Glomerular visceral epithelial cell (primary cell): ENCODE results near the gene PRR35.

ENCODE experiments used
- DNase-seq: peaks from one replicate; pipeline ENCODE4 v3.0.0-alpha.2; 2016; ENCODE audit errors: extremely low spot score

PRR35 gene

GRCh38 chr16:528111-529011, 31.8 kb upstream of the PRR35 start:
- peak; percentile 70 for DNase-seq

- DNase-seq = no peak
These were observed 31.1 kb upstream of the PRR35 start for GRCh38 chr16:529012-529575.

- no peak for DNase-seq
These were observed 29.9 kb upstream of the PRR35 start for GRCh38 chr16:530111-530817.

GRCh38 chr16:531494-532125, 28.6 kb upstream of the PRR35 start:
- DNase-seq = no peak

GRCh38 chr16:533391-534123, 26.6 kb upstream of the PRR35 start:
- DNase-seq = no peak

GRCh38 chr16:534135-534534, 26.1 kb upstream of the PRR35 start:
- DNase-seq = no peak

- DNase-seq = no peak
These were observed 25.2 kb upstream of the PRR35 start for GRCh38 chr16:534856-535445.

- DNase-seq = peak; percentile 83
These were observed 24.5 kb upstream of the PRR35 start for GRCh38 chr16:535446-536405.

GRCh38 chr16:536746-537145, 23.4 kb upstream of the PRR35 start:
- DNase-seq = no peak

- DNase-seq = no peak
These were observed 22.5 kb upstream of the PRR35 start for GRCh38 chr16:537415-538335.

GRCh38 chr16:539901-540530, 20.2 kb upstream of the PRR35 start:
- no peak for DNase-seq

- no peak for DNase-seq
These were observed 19.4 kb upstream of the PRR35 start for GRCh38 chr16:540645-541340.

- DNase-seq = no peak
These were observed 16.7 kb upstream of the PRR35 start for GRCh38 chr16:543301-544164.

- no peak for DNase-seq
These were observed 15.7 kb upstream of the PRR35 start for GRCh38 chr16:544517-544916.

- DNase-seq = no peak
These were observed 13.1 kb upstream of the PRR35 start for GRCh38 chr16:546909-547770.

- no peak for DNase-seq
These were observed 11.6 kb upstream of the PRR35 start for GRCh38 chr16:548586-548985.
